ENCODE measurements around the gene S100A7A. TPM values are rescaled to one million over a fixed set of nuclear protein-coding genes. Genes with fewer than 3 reads are reported as not detected.
A peak's percentile ranks its signal among the peaks of the same experiment; 100 is the strongest.

S100A7A gene
- total and polyA plus RNA-seq, 2 of the 4 experiments (the other 2 are of a cell fraction) = not detected

DNA sequence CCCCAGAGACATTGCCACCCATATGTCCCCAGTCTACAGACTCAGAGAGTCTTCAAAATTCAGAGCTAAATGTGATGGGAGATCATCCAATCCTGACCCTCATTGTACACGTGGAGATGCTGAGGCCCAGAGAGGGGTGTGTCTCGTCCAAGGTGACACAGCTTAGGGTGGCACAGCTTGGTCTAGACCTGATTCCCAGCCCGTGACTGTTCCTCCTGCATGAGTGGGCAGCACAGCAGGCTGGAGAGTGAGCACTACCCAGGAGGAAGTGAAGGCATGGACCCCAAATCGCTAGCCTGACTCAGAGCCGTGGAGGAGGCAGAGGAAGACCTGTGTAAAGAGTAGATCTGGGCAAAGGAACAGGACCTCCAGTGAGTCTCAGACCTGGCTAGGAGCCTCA lies 27.8 kb downstream of the S100A7A start:
- Histone ChIP-seq H3K9ac (ENCODE audit: low read depth, low read length) (no peak overlapping the region), H2BK20ac (ENCODE audit: low read depth, low read length) (no peak overlapping the region), H4K8ac (ENCODE audit: low read depth in 2 of 2, low read length in 2 of 2) (no peak overlapping the region), H3K36me3 (ENCODE audit: control insufficient read depth, insufficient read depth, low read length) (no peaks in the 10 kb centered on the region), H4K20me1 (ENCODE audit: insufficient read depth, low read length) (no peaks in the 10 kb centered on the region), H3K23ac (ENCODE audit: low read depth, low read length) (no peak overlapping the region), H3K9me3 (ENCODE audit: control insufficient read depth, insufficient read depth, low read length) (no peaks in the 10 kb centered on the region), H3K4me3 (ENCODE audit: insufficient read depth, low read depth, low read length) (no peak overlapping the region), H3K56ac (ENCODE audit: extremely low read depth, insufficient read depth, low read length) (no peak overlapping the region), H2AK5ac (ENCODE audit: low read depth, low read length) (no peak overlapping the region), H2BK15ac (ENCODE audit: low read depth, low read length) (no peak overlapping the region), H2BK120ac (ENCODE audit: low read depth, low read length) (no peak overlapping the region), H2BK5ac (ENCODE audit: low read depth, low read length, poor library complexity, severe bottlenecking) (no peak overlapping the region), H3K27ac (ENCODE audit: insufficient read depth, low read length) (no peak overlapping the region), H3K14ac (replicated peaks; ENCODE audit: low read depth, low read length) (no peak overlapping the region), H3K18ac (ENCODE audit: low read depth, low read length) (no peak overlapping the region), H2AFZ (replicated peaks; ENCODE audit: low read length, poor library complexity) (no peak overlapping the region), H4K5ac (ENCODE audit: low read depth, low read length) (no peak overlapping the region), H3K27me3 (ENCODE audit: control insufficient read depth, insufficient read depth, low read length) (peaks cover 2% of the 10 kb centered on the region), H2AK9ac (replicated peaks; ENCODE audit: low read depth, low read length, poor library complexity) (peak overlapping the region; percentile 42), H3K4me1 (ENCODE audit: control insufficient read depth, insufficient read depth, low read length) (no peaks in the 10 kb centered on the region), H3K4ac (ENCODE audit: low read depth, low read length) (no peak overlapping the region), H4K91ac (ENCODE audit: insufficient read depth, low read depth, low read length) (no peak overlapping the region), H3K4me2 (ENCODE audit: low read depth, low read length) (no peak overlapping the region), H3K79me1 (ENCODE audit: low read depth in 1 of 2, low read length in 2 of 2) (no peaks in the 10 kb centered on the region), H3K9me1 (ENCODE audit: insufficient read depth, low read length) (no peaks in the 10 kb centered on the region)
- DNase-seq (no peak), ATAC-seq (ENCODE audit: low read depth) (no peak)
- ChIA-PET POLR2A (ENCODE audit: unreplicated experiment) (no interaction called here), CTCF (no interaction called here)
- intact Hi-C loops (cut with micrococcal nuclease) = no loop called here
- dilution Hi-C loops (cut with HindIII; ENCODE audit: low sequenced_read_pairs, unreplicated experiment) = no loop called here
- in situ Hi-C loops (cut with MboI; ENCODE audit: low sequenced_read_pairs) = no loop called here
- BruUV-seq (replicated peaks) = no TSS peak
- no CpG with 5 or more reads among the region's 5 CpGs for WGBS, 2 experiments (ENCODE audit: extremely low coverage in 2 of 2, insufficient read length in 1 of 2)
- no peak for TF ChIP-seq MXI1 (IDR thresholded peaks at IDR 0.05; ENCODE audit: borderline replicate concordance, low read depth, low read length)
- TF ChIP-seq FOS (IDR thresholded peaks at IDR 0.05; ENCODE audit: low read depth, low read length) = no peak
- no peak for TF ChIP-seq CHD1 (IDR thresholded peaks at IDR 0.05; ENCODE audit: low read depth, low read length)
- TF ChIP-seq ELK1 (IDR thresholded peaks at IDR 0.05; ENCODE audit: borderline replicate concordance, low read depth, low read length) = no peak
- TF ChIP-seq USF2 (IDR thresholded peaks at IDR 0.05; ENCODE audit: low read depth, low read length) = no peak
- TF ChIP-seq CEBPB (IDR thresholded peaks at IDR 0.05; ENCODE audit: low read depth, low read length) = no peak
- no peak for TF ChIP-seq NFE2L2 (IDR thresholded peaks at IDR 0.05; ENCODE audit: low read depth, low read length)
- no peak for TF ChIP-seq POLR2A (IDR thresholded peaks at IDR 0.05; ENCODE audit: low read depth, low read length)
- TF ChIP-seq SMC3 (IDR thresholded peaks at IDR 0.05; ENCODE audit: low read depth, low read length) = no peak
- TF ChIP-seq RFX5 (IDR thresholded peaks at IDR 0.05; ENCODE audit: low read depth, low read length) = no peak
- TF ChIP-seq, protein P1, sequence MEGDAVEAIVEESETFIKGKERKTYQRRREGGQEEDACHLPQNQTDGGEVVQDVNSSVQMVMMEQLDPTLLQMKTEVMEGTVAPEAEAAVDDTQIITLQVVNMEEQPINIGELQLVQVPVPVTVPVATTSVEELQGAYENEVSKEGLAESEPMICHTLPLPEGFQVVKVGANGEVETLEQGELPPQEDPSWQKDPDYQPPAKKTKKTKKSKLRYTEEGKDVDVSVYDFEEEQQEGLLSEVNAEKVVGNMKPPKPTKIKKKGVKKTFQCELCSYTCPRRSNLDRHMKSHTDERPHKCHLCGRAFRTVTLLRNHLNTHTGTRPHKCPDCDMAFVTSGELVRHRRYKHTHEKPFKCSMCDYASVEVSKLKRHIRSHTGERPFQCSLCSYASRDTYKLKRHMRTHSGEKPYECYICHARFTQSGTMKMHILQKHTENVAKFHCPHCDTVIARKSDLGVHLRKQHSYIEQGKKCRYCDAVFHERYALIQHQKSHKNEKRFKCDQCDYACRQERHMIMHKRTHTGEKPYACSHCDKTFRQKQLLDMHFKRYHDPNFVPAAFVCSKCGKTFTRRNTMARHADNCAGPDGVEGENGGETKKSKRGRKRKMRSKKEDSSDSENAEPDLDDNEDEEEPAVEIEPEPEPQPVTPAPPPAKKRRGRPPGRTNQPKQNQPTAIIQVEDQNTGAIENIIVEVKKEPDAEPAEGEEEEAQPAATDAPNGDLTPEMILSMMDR (conservative IDR thresholded peaks at IDR 0.05; ENCODE audit: low read depth, low read length) = no peak
- TF ChIP-seq MAZ (IDR thresholded peaks at IDR 0.05; ENCODE audit: borderline replicate concordance, low read depth, low read length) = no peak
- TF ChIP-seq RAD21 (IDR thresholded peaks at IDR 0.05; ENCODE audit: low read length) = no peak
- no peak for TF ChIP-seq MAFK (IDR thresholded peaks at IDR 0.05; ENCODE audit: low read depth, low read length)
- no peak for TF ChIP-seq RCOR1 (IDR thresholded peaks at IDR 0.05; ENCODE audit: insufficient replicate concordance, low read length)
- no peak for TF ChIP-seq BHLHE40 (IDR thresholded peaks at IDR 0.05; ENCODE audit: low read depth, low read length)

All from IMR-90 (cell line).